GM12878 (cell line): Measurements from ENCODE around the gene SORCS2. TPM values are rescaled to one million over a fixed set of nuclear protein-coding genes. Genes with fewer than 3 reads are reported as not detected.

ENCODE experiments used
- ATAC-seq: fragments of 200-7000 bp; cut with Tn5 transposase; 3 replicates; pipeline ENCODE4 v1.9.1; 2020; ENCODE audit warnings: mild to moderate bottlenecking, moderate library complexity
- BruUV-seq: library from RNA; stranded (reverse); fragments of 400-500 nt; replicated peaks from 2 replicates; lab custom pipeline; 2021; lab: Mats Ljungman, UMichigan
- CTCF ChIA-PET: fragments of 300-600 bp; sonication (Branson Sonifier 250); formaldehyde crosslinking; extraction: SDS; loops from one replicate; lab custom pipeline; 2021; ENCODE audit warnings: inconsistent platforms; lab: Yijun Ruan, JAX
- POLR2A ChIA-PET: fragments of 350-600 bp; formaldehyde crosslinking; extraction: SDS; loops from one replicate; lab custom pipeline; 2021; ENCODE audit warnings: inconsistent platforms; lab: Charles Lee
- RAD21 ChIA-PET: fragments of 300-600 bp; sonication (Branson Sonifier 250); formaldehyde crosslinking; loops from one replicate; lab custom pipeline; 2023; ENCODE audit warnings: antibody characterized with exemption; ENCODE audit not compliant: unreplicated experiment; lab: Charles Lee
- SMC1A ChIA-PET: fragments of 300-600 bp; sonication (Branson Sonifier 250); formaldehyde crosslinking; loops from one replicate; lab custom pipeline; 2023; ENCODE audit not compliant: unreplicated experiment, uncharacterized antibody; lab: Charles Lee
- DNase-seq: peaks from one replicate; pipeline ENCODE4 v3.0.0-alpha.2; 2011; ENCODE audit warnings: low read depth, low spot score
- FAIRE-seq: peaks from 3 replicates; lab custom pipeline; 2011; peaks lifted over from hg19 to GRCh38; lab: Jason Lieb, UNC
- H2AFZ ChIP-seq: 2 replicates; pipeline ENCODE4 v1.6.0; 2011; ENCODE audit warnings: low read depth, low read length, control low read depth; ENCODE audit not compliant: control insufficient read depth
- H3K27ac ChIP-seq: 2 replicates; pipeline ENCODE4 v1.5.1; 2011; ENCODE audit warnings: control low read depth; ENCODE audit not compliant: control insufficient read depth, insufficient read depth
- H3K27me3 ChIP-seq, 2 experiments: replicated peaks in 1 of 2; 2 replicates each; pipeline versions ENCODE4 v1.6.0 to v1.6.1; 2011; ENCODE audit warnings: low read length in 1 of 2; ENCODE audit not compliant: control insufficient read depth in 2 of 2, insufficient read depth in 2 of 2
- H3K36me3 ChIP-seq, 2 experiments: 2 replicates each; pipeline ENCODE4 v1.5.1; 2011; ENCODE audit warnings: low read length in 1 of 2; ENCODE audit not compliant: control insufficient read depth in 2 of 2, insufficient read depth in 2 of 2
- H3K4me1 ChIP-seq: 2 replicates; pipeline ENCODE4 v1.6.1; 2011; ENCODE audit warnings: mild to moderate bottlenecking, low read length, moderate library complexity, mixed read lengths; ENCODE audit not compliant: control insufficient read depth, insufficient read depth
- H3K4me2 ChIP-seq: 2 replicates; pipeline ENCODE4 v1.6.0; 2011; ENCODE audit warnings: control low read depth; ENCODE audit not compliant: control insufficient read depth, insufficient read depth
- H3K4me3 ChIP-seq: fragments of 200-600 bp; sonication (generic); 2 replicates; pipeline ENCODE4 v1.5.1; 2016
- H3K79me2 ChIP-seq: 2 replicates; pipeline ENCODE4 v1.6.0; 2011; ENCODE audit warnings: low read length; ENCODE audit not compliant: control insufficient read depth, insufficient read depth
- H3K9ac ChIP-seq: 2 replicates; pipeline ENCODE4 v1.8.0; 2011; ENCODE audit warnings: low read length, control low read depth, mixed read lengths; ENCODE audit not compliant: control insufficient read depth, insufficient read depth
- H3K9me3 ChIP-seq: replicated peaks from 3 replicates; pipeline ENCODE4 v1.5.1; 2011; ENCODE audit warnings: mild to moderate bottlenecking, low read length; ENCODE audit not compliant: control insufficient read depth, insufficient read depth
- H4K20me1 ChIP-seq: 2 replicates; pipeline ENCODE4 v1.6.0; 2011; ENCODE audit not compliant: control insufficient read depth, insufficient read depth
- ATF7 ChIP-seq: fragments of 450-650 bp; IDR thresholded peaks from 2 replicates; pipeline ENCODE4 v1.6.1; 2016; ENCODE audit warnings: low read depth, mild to moderate bottlenecking
- BCL3 ChIP-seq: IDR thresholded peaks from 2 replicates; pipeline ENCODE4 v1.6.1; 2011; ENCODE audit warnings: borderline replicate concordance, low read depth, mild to moderate bottlenecking, moderate library complexity, low read length; ENCODE audit not compliant: insufficient read depth, poor library complexity, severe bottlenecking
- BCLAF1 ChIP-seq: fragments of 450-650 bp; IDR thresholded peaks from 2 replicates; pipeline ENCODE4 v1.6.1; 2017; ENCODE audit warnings: antibody characterized with exemption, mild to moderate bottlenecking, moderate library complexity
- BMI1 ChIP-seq: fragments of 450-650 bp; IDR thresholded peaks from 2 replicates; pipeline ENCODE4 v1.6.1; 2016; ENCODE audit warnings: mild to moderate bottlenecking, moderate library complexity, borderline replicate concordance
- FOS ChIP-seq: IDR thresholded peaks from 3 replicates; pipeline ENCODE4 v1.6.1; 2011; ENCODE audit warnings: borderline replicate concordance; ENCODE audit not compliant: insufficient read length; ENCODE audit errors: extremely low read depth
- FOXK2 ChIP-seq: fragments of 450-650 bp; IDR thresholded peaks from 2 replicates; pipeline ENCODE4 v1.6.1; 2017; ENCODE audit warnings: mild to moderate bottlenecking, moderate library complexity
- GATAD2B ChIP-seq: fragments of 450-650 bp; conservative IDR thresholded peaks from 2 replicates; pipeline ENCODE4 v1.6.1; 2017; ENCODE audit warnings: low read depth, mild to moderate bottlenecking, moderate library complexity
- MTA3 ChIP-seq: IDR thresholded peaks from 2 replicates; pipeline ENCODE4 v1.6.1; 2012; ENCODE audit warnings: low read length, inconsistent platforms, borderline replicate concordance
- SMAD5 ChIP-seq: IDR thresholded peaks from 2 replicates; pipeline ENCODE4 v1.6.1; 2016; ENCODE audit warnings: antibody characterized with exemption, low read depth
- SREBF1 ChIP-seq: IDR thresholded peaks from 2 replicates; pipeline ENCODE4 v1.6.1; 2012; ENCODE audit warnings: mild to moderate bottlenecking, low read length
- TAF1 ChIP-seq: IDR thresholded peaks from 2 replicates; pipeline ENCODE4 v1.6.1; 2011; ENCODE audit warnings: mild to moderate bottlenecking, low read depth, low read length, borderline replicate concordance
- TBL1XR1 ChIP-seq: IDR thresholded peaks from 2 replicates; pipeline ENCODE4 v1.6.1; 2012; ENCODE audit warnings: low read depth, low read length, improper control_type of control experiment
- USF2 ChIP-seq: IDR thresholded peaks from 2 replicates; pipeline ENCODE4 v1.6.1; 2011; ENCODE audit warnings: low read depth, low read length, improper control_type of control experiment, borderline replicate concordance
- ZNF207 ChIP-seq: fragments of 450-650 bp; IDR thresholded peaks from 2 replicates; pipeline ENCODE4 v1.6.1; 2014; ENCODE audit warnings: antibody characterized with exemption, mild to moderate bottlenecking, borderline replicate concordance
- ZSCAN29 ChIP-seq: fragments of 450-650 bp; IDR thresholded peaks from 2 replicates; pipeline ENCODE4 v1.6.1; 2017; ENCODE audit warnings: mild to moderate bottlenecking, moderate library complexity
- WGBS: methylation state at CpG from one replicate; pipeline ENCODE4 v1.1.6; 2016; ENCODE audit warnings: low lambda C conversion rate; ENCODE audit not compliant: insufficient replicate concordance, insufficient coverage; ENCODE audit errors: missing lambda C conversion rate; 5-methylcytosine and 5-hydroxymethylcytosine counted together
- in situ Hi-C: fragments of 300-500 bp; cut with MboI; formaldehyde crosslinking; loops from 9 replicates; pipeline ENCODE4 v1.14.3; 2018; ENCODE audit warnings: mixed read lengths
- intact Hi-C: fragments of 100-400 bp; cut with micrococcal nuclease; formaldehyde crosslinking; loops from one replicate; pipeline ENCODE4 v1.14.2; 2022; ENCODE audit not compliant: unreplicated experiment
- polyA plus RNA-seq, 11 experiments: library from polyadenylated mRNA; depleted of rRNA in 4 of 11; unstranded in 6 of 11; stranded (reverse) in 5 of 11; fragments of >200 nt; fragmentation: Nextera tagmentation in 4 of 11; fragmentation: Illumina TruSeq in 1 of 11; extraction: Ambion mirVana in 4 of 11; extraction: Trizol in 1 of 11; gene quantifications; 1 replicate in 1 of 11; 2 replicates in 10 of 11; pipeline versions ENCODE4 v1.2.1 to v1.2.3, GENCODE V29; 2011 to 2016; ENCODE audit warnings: inconsistent platforms in 2 of 11, missing spikeins in 2 of 11, low read depth in 1 of 11
- total RNA-seq, 4 experiments: library from RNA; depleted of rRNA in 3 of 4; stranded (reverse); fragments of >200 nt in 3 of 4; fragmentation: Illumina TruSeq in 1 of 4; extraction: Trizol in 1 of 4; gene quantifications; 2 replicates each; pipeline versions ENCODE4 v1.2.1 to v1.2.3, GENCODE V29; 2013 to 2021

Gene SORCS2
- total and polyA plus RNA-seq, 10 of the 15 experiments (the other 5 are each of a cell fraction or from before 2014, with no cell fraction given): 0.01 to 0.15 (median 0.05) TPM; not detected in 5

GRCh38 chr4:7535619-7536018, 343.3 kb downstream of the SORCS2 start:
- no peaks in the 10 kb centered on the region for H3K9me3 ChIP-seq
- 30% methylated on average over 11 of the region's 11 CpGs for WGBS
- H3K36me3 ChIP-seq: no peaks in the 10 kb centered on the region
- no peak overlapping the region for H2AFZ ChIP-seq
- ChIA-PET CTCF (no interaction called here), SMC1A (no interaction called here), POLR2A (no interaction called here)
- ATAC-seq (no peak), FAIRE-seq (no peak)
- H3K27me3 ChIP-seq: no peaks in the 10 kb centered on the region
- no peak overlapping the region for H3K4me2 ChIP-seq
- in situ Hi-C loops: no loop called here
- BruUV-seq: no TSS peak
- H3K4me1 ChIP-seq: no peaks in the 10 kb centered on the region
- intact Hi-C loops: no loop called here
- no peak overlapping the region for H3K27ac ChIP-seq
- H3K9ac ChIP-seq: no peak overlapping the region
- TF ChIP-seq TBL1XR1: no peak
- TF ChIP-seq BCL3: no peak
- no peak for TF ChIP-seq ZNF207
- TF ChIP-seq FOS: no peak
- TF ChIP-seq MTA3: no peak
- TF ChIP-seq FOXK2: no peak
- no peak for TF ChIP-seq SREBF1
- TF ChIP-seq, all 136 proteins: peak for 0
- no peaks in the 10 kb centered on the region for H3K79me2 ChIP-seq
- no peak for DNase-seq
- H4K20me1 ChIP-seq: no peaks in the 10 kb centered on the region
- H3K4me3 ChIP-seq: no peak overlapping the region
- RAD21 ChIA-PET: no interaction called here

- intact Hi-C loops: no loop called here
- H3K4me3 ChIP-seq: no peak overlapping the region
- no peaks in the 10 kb centered on the region for H3K4me1 ChIP-seq
- BruUV-seq: no TSS peak
- H3K27ac ChIP-seq: no peak overlapping the region
- ChIA-PET SMC1A (no interaction called here), RAD21 (no interaction called here), CTCF (no interaction called here), POLR2A (no interaction called here)
- H3K9me3 ChIP-seq: no peaks in the 10 kb centered on the region
- DNase-seq (no peak), FAIRE-seq (no peak), ATAC-seq (no peak)
- H3K27me3 ChIP-seq: no peaks in the 10 kb centered on the region
- 34% methylated on average over 6 of the region's 8 CpGs for WGBS
- no peak overlapping the region for H3K4me2 ChIP-seq
- no peak overlapping the region for H2AFZ ChIP-seq
- in situ Hi-C loops: no loop called here
- H4K20me1 ChIP-seq: no peaks in the 10 kb centered on the region
- H3K36me3 ChIP-seq: no peaks in the 10 kb centered on the region
- no peak overlapping the region for H3K9ac ChIP-seq
- H3K79me2 ChIP-seq: no peaks in the 10 kb centered on the region
- TF ChIP-seq BMI1 (no peak), TBL1XR1 (no peak), TAF1 (no peak), GATAD2B (no peak), BCLAF1 (no peak), SMAD5 (no peak), USF2 (no peak), ZSCAN29 (no peak), ATF7 (no peak)
Observed at GRCh38 chr4:7536876-7537275, 344.5 kb downstream of the SORCS2 start.
